ENCODE data around the gene NKX6-2.

GRCh38 chr10:132783165-132783939 is 2.6 kb downstream of the NKX6-2 start:
- TF ChIP-seq EZH2 (IDR thresholded peaks at IDR 0.05; ENCODE audit: insufficient read depth, low read length) (no peak), CTCF (IDR thresholded peaks at IDR 0.05; ENCODE audit: insufficient read depth, low read depth, low read length) (no peak)
